ENCODE data around the gene HUNK. TPM values are rescaled to one million over a fixed set of nuclear protein-coding genes. Genes with fewer than 3 reads are reported as not detected.

Gene HUNK
- total and polyA plus RNA-seq, 2 donors (not counting 1 experiment from before 2014, with no cell fraction given): 0.01 to 0.07 TPM

- H3K27me3 Mint-ChIP-seq: peaks cover 10% of the 10 kb centered on the region
- H3K4me1 Mint-ChIP-seq: no peaks in the 10 kb centered on the region
- peaks cover 0 to 13% (median 0%) of the 10 kb centered on the region in 3 donors for H3K9me3 ChIP-seq (ENCODE audit: control extremely low read depth in 1 of 3, control insufficient read depth in 2 of 3, insufficient read depth in 1 of 3, low read length in 2 of 3)
- TF ChIP-seq EZH2 (IDR thresholded peaks at IDR 0.05; ENCODE audit: borderline replicate concordance, insufficient read depth, low read depth, low read length, poor library complexity, severe bottlenecking) (no peak), CTCF (IDR thresholded peaks at IDR 0.05) (no peak)
- no peak overlapping the region for H3K27ac ChIP-seq (ENCODE audit: low read length in 2 of 2)
- ChIA-PET CTCF (no interaction called here), POLR2A (no interaction called here)
- no peak overlapping the region for H3K4me2 ChIP-seq (replicated peaks; ENCODE audit: low read depth, low read length, poor library complexity, severe bottlenecking)
- H3K27me3 ChIP-seq (replicated peaks in 1 of 4; ENCODE audit: control extremely low read depth in 1 of 4, control insufficient read depth in 3 of 4, insufficient read depth in 4 of 4, low read length in 3 of 4): no peaks in the 10 kb centered on the region
- H4K20me1 ChIP-seq (ENCODE audit: control insufficient read depth, insufficient read depth, low read length, poor library complexity, severe bottlenecking): no peaks in the 10 kb centered on the region
- no peaks in the 10 kb centered on the region for H3K79me2 ChIP-seq (ENCODE audit: control insufficient read depth, insufficient read depth, low read length)
- WGBS (ENCODE audit: insufficient coverage): 100% methylated on average over 3 of the region's 3 CpGs
- intact Hi-C loops (cut with micrococcal nuclease): no loop called here
- no peak for ATAC-seq (ENCODE audit: low read depth)
- H3K9me3 Mint-ChIP-seq (ENCODE audit: insufficient read depth): peaks cover 4% of the 10 kb centered on the region
- H3K4me3 ChIP-seq (ENCODE audit: control extremely low read depth in 1 of 5, extremely low read depth in 1 of 5, insufficient read depth in 1 of 5, low read depth in 2 of 5, low read length in 4 of 5): no peak overlapping the region
- H3K9ac ChIP-seq (ENCODE audit: low read length): no peak overlapping the region
- no peak overlapping the region for H2AFZ ChIP-seq (ENCODE audit: insufficient read depth, low read depth, low read length, poor library complexity, severe bottlenecking)
- H3K4me1 ChIP-seq (ENCODE audit: control insufficient read depth in 2 of 2, insufficient read depth in 2 of 2, low read length in 2 of 2): no peaks in the 10 kb centered on the region
- DNase-seq: no peak
- no peaks in the 10 kb centered on the region for H3K36me3 ChIP-seq (replicated peaks in 1 of 2; ENCODE audit: control extremely low read depth in 1 of 2, control insufficient read depth in 1 of 2, extremely low read depth in 1 of 2, insufficient read depth in 2 of 2, low read length in 1 of 2)
- no peak overlapping the region for H3K27ac Mint-ChIP-seq
- no peak overlapping the region for H3K4me3 Mint-ChIP-seq
Observed at GRCh38 chr21:31923756-31924155, 50.9 kb downstream of the HUNK start.

- no peaks in the 10 kb centered on the region for H3K27me3 ChIP-seq (replicated peaks in 1 of 4; ENCODE audit: control extremely low read depth in 1 of 4, control insufficient read depth in 3 of 4, insufficient read depth in 4 of 4, low read length in 3 of 4)
- intact Hi-C loops (cut with micrococcal nuclease): no loop called here
- POLR2A ChIA-PET: no interaction called here
Observed at GRCh38 chr21:31924548-31924947, 51.7 kb downstream of the HUNK start.

More at GRCh38 chr21:31924548-31924947, 51.7 kb downstream of the HUNK start:
- Mint-ChIP-seq H3K9me3 (ENCODE audit: insufficient read depth) (peaks cover 4% of the 10 kb centered on the region), H3K4me1 (no peaks in the 10 kb centered on the region), H3K27me3 (peaks cover 10% of the 10 kb centered on the region), H3K4me3 (no peak overlapping the region), H3K27ac (no peak overlapping the region)
- no peaks in the 10 kb centered on the region for H3K4me1 ChIP-seq (ENCODE audit: control insufficient read depth in 2 of 2, insufficient read depth in 2 of 2, low read length in 2 of 2)
- WGBS (ENCODE audit: insufficient coverage): 94% methylated on average over 12 of the region's 13 CpGs
- no peaks in the 10 kb centered on the region for H3K36me3 ChIP-seq (replicated peaks in 1 of 2; ENCODE audit: control extremely low read depth in 1 of 2, control insufficient read depth in 1 of 2, extremely low read depth in 1 of 2, insufficient read depth in 2 of 2, low read length in 1 of 2)
- H3K27ac ChIP-seq (ENCODE audit: low read length in 2 of 2): no peak overlapping the region
- H3K4me2 ChIP-seq (replicated peaks; ENCODE audit: low read depth, low read length, poor library complexity, severe bottlenecking): no peak overlapping the region
- H3K9me3 ChIP-seq (ENCODE audit: control extremely low read depth in 1 of 3, control insufficient read depth in 2 of 3, insufficient read depth in 1 of 3, low read length in 2 of 3): peaks cover 0 to 12% (median 0%) of the 10 kb centered on the region in 3 donors
- H2AFZ ChIP-seq (ENCODE audit: insufficient read depth, low read depth, low read length, poor library complexity, severe bottlenecking): no peak overlapping the region
- no peak overlapping the region for H3K4me3 ChIP-seq (ENCODE audit: control extremely low read depth in 1 of 5, extremely low read depth in 1 of 5, insufficient read depth in 1 of 5, low read depth in 2 of 5, low read length in 4 of 5)
- ATAC-seq (ENCODE audit: low read depth): no peak
- TF ChIP-seq CTCF (IDR thresholded peaks at IDR 0.05) (no peak), EZH2 (IDR thresholded peaks at IDR 0.05; ENCODE audit: borderline replicate concordance, insufficient read depth, low read depth, low read length, poor library complexity, severe bottlenecking) (no peak)
- H4K20me1 ChIP-seq (ENCODE audit: control insufficient read depth, insufficient read depth, low read length, poor library complexity, severe bottlenecking): no peaks in the 10 kb centered on the region
- no peak for DNase-seq
- CTCF ChIA-PET: no interaction called here
- H3K79me2 ChIP-seq (ENCODE audit: control insufficient read depth, insufficient read depth, low read length): no peaks in the 10 kb centered on the region
- H3K9ac ChIP-seq (ENCODE audit: low read length): no peak overlapping the region

Data from B cell (primary cell).